GM18951 (cell line): ENCODE measurements around the gene ATP13A5.

ENCODE experiments used
- POLR2A ChIP-seq: IDR thresholded peaks from 4 replicates; pipeline ENCODE4 v1.6.1; 2011; ENCODE audit warnings: mild to moderate bottlenecking; ENCODE audit not compliant: insufficient read length, insufficient read depth; ENCODE audit errors: extremely low read depth
- in situ Hi-C: fragments of 300-500 bp; cut with MboI; formaldehyde crosslinking; loops from one replicate; pipeline ENCODE4 v1.12.0; 2022; ENCODE audit warnings: low sequenced_read_pairs, mixed read lengths, inconsistent platforms; ENCODE audit not compliant: unreplicated experiment

ATP13A5 gene

DNA sequence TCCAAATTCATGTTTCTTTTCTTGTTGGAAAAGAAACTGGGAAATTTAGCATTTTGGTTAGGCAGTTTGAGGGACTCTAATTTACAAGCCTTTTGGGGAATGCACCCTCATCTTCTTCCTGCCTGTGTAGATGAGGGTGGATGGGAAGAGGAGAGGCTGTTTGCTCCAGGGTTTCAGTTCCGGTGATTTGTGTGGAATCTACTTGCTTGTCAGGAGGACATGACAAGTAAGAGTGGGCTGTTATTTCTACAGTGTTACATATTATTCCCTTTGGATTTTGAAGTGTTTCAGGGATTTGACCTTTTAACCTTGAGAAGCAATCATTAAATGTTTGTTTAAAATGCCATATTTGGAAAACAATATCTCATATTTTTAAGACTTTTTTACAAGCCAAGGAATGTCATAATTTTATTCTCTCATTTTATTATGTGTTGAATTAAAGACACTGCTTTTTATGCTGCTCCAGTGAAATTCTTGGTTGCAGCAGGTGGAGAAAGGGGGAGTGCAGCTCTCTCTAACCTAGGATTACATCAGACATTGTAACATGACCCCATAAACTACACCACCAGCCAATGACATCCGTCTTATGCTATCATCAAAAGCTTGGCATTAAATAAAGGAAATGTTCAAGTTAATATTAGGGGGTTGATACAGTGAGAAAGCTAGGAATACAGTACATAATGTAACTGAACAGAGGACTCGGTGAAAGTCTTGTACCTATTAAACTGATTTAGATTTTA, 107.3 kb downstream of the ATP13A5 start:
- in situ Hi-C loops = no loop called here
- TF ChIP-seq POLR2A = no peak

DNA sequence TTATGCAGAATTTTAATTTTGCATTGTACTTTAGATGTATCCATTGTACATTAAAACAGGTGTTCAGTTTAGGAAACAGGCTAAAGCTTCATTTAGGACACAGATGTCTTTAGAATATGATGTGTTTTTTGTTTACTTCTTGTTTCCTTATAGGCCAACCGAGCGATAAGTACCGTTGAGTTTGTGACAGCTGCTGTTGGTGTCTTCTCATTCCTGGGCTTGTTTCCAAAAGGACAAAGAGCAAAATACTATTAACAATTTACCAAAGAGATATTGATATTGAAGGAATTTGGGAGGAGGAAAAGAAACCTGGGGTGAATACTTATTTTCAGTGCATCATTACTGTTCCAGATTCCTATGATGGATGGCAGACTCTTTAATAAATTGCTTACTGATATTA, 108.1 kb downstream of the ATP13A5 start:
- TF ChIP-seq POLR2A = no peak
- in situ Hi-C loops = no loop called here

- in situ Hi-C loops = no loop called here
- TF ChIP-seq POLR2A = no peak
Observed at GRCh38 chr3:193269343-193270028, 109.1 kb downstream of the ATP13A5 start.

DNA sequence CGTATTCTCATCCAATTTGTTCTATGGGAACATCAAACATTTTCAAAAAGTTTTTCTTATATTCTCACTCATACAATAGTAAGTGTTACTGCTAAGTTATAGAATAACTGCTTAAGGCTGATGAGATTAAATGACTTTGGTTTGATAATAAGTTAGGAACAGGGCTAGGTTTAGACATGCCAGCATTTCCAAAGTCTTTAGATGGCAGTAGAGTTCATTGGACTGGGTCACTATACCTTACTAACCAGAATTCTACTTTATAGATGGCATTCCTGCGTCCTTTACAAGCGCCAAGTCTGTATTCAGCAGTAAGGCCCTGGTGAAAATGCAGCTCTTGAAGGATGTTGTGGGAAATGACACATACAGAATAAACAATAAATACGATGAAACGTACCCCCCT, 115.8 kb downstream of the ATP13A5 start:
- TF ChIP-seq POLR2A = no peak
- in situ Hi-C loops = no loop called here

- no peak for TF ChIP-seq POLR2A
- in situ Hi-C loops = no loop called here
Observed at GRCh38 chr3:193261970-193262369, 116.6 kb downstream of the ATP13A5 start.

- TF ChIP-seq POLR2A = no peak
- in situ Hi-C loops = no loop called here
Observed at GRCh38 chr3:193253986-193254660, 124.4 kb downstream of the ATP13A5 start.

DNA sequence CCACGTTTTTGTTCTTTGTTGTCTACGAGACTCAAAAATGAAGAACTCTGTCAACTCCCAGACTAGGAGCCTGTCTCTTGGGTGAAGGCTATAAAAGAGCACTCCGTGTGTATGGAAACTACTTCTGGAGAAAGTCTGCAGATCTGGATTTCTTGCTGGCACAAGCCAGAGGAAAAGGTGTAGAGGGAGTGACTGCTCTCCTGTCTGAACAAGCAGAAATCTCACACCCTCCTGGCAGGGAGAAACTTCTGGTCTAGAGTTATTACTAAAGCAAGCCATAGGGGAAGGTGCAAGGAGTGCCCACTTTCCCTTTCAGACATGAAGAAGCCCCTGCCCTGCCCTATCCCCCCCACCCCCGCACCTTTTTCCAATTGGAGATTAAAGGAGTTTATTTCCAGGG, 128.1 kb downstream of the ATP13A5 start:
- in situ Hi-C loops = no loop called here
- TF ChIP-seq POLR2A = no peak

- no peak for TF ChIP-seq POLR2A
- in situ Hi-C loops = no loop called here
Observed at GRCh38 chr3:193248848-193249468, 129.6 kb downstream of the ATP13A5 start.

DNA sequence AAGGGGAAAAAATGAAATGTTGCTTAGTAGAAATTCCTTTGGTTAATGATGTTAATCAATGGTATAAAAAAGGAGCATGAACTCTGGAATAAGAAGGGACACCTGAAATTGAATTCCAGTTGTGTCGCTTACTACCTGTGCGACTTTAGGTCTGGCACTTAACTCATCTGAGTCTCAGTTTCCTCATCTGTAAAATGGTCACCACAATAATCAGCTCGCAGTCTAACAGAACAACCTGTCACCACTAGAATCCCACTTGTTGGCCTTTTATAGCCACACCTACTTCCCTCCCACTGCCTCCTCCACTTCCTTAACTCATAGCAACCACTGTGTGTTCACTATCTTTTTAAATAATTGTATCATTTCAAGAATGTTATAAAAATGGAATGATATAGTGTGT, 135.0 kb downstream of the ATP13A5 start:
- TF ChIP-seq POLR2A = no peak
- in situ Hi-C loops = no loop called here

DNA sequence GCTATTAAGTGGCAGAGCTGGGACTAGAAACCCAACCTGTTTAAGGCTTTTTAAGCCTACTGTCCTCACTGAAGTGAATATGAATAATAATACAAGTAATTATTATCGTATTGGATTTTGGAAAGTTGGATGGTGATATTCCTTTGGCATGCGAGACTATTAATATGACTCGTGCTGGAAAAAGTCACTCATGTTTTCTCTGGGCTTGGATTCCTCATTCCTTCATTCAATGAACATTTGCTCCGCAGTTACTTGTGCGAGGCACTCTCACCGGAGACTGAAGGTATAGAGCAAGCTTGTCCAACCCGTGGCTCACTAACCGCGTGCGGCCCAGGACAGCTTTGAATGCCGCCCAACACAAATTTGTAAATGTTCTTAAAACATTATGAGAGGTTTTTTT, 136.8 kb downstream of the ATP13A5 start:
- no peak for TF ChIP-seq POLR2A
- in situ Hi-C loops = no loop called here

DNA sequence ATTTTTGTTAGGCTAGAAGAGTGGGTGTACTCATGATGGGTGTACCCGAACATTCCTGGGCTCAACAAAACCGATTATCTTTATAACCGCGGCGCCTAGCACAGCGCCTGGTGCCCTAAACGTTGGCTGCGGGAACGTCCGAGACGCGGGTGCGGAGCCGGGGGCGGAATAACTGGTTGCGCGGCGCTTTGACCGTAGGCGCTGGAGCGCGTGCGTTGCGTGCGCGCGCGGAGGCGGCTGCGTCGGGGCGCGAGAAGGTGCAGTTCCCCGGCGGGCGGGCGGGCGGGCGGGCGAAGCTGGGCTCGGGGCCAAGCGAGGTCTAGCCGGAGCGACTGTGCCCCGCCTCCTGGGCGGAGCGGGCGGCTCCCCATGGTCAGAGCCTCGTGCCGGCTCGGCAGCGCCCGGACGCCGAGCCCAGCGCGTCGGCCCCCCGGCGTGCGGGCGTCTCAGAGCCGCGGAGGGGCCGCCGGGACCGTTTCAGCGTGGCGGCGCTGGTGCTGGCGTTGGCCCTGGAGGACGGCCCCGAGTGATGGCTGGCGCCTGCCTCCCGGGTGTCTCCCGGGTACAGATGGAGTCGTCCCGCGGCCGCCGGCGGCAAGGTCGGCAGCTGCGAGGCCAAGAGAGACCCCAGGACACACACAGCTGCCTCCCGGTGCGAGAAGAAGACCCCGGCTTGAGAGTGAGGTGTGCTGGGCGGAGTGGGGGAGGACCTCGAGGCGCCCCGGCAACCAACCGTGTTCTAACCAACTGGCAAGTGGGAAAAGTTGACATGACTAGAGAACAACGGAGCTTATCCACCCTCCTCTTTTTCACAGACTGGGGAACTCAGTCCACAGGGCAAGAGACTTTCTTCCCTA, 137.5 kb downstream of the ATP13A5 start, which contains the start of gene PLAAT1:
TSS of gene PLAAT1 (plus strand) at position 373 of the 857 bp plus-strand sequence. CDS start 14,429 bp downstream, outside the sequence.
- in situ Hi-C loops = no loop called here

GRCh38 chr3:193240436-193240849, 138.1 kb downstream of the ATP13A5 start:
- in situ Hi-C loops = no loop called here
- no peak for TF ChIP-seq POLR2A

More for the DNA sequence above, 137.5 kb downstream of the ATP13A5 start, which contains the start of gene PLAAT1:
- no peak for TF ChIP-seq POLR2A

DNA sequence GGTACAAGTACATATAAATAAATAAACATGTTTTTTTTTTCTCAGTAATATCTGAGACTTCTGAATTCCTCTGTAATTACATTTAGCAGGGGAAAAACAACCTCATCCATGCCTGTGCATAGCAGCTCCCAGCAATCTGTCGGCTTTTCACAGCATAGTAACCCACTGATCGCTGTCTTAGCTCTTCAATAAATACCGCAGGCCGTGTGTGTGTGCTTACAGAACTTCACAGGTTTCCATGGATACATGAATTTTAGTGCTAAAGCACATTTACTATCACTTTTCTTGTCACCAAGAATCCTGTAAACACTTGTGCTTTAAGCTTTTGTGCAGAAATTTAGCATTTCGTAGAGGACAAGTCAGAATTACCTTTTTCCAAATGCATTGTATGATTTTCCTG, 141.5 kb downstream of the ATP13A5 start:
- in situ Hi-C loops = no loop called here
- no peak for TF ChIP-seq POLR2A

DNA sequence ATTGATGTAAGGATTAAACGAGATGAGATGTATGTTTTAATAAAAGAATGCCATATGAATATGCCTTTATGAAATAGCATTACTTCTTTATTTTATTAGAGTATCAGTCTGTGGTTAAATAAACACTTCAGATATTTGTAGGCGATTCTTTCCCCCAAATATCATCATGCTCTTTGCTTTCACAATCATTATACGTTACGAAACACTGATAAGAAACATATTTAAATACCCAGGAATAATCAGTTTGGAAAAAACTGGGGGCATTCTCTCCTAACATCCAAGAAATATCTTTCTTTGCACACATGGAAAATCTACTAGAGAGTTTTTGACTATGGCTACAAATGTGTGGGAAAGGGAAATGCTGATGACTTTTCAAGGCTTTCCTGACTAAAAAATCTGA, 142.0 kb downstream of the ATP13A5 start:
- no peak for TF ChIP-seq POLR2A
- in situ Hi-C loops = no loop called here
